Measurements from ENCODE around the gene NSMCE1.

DNA sequence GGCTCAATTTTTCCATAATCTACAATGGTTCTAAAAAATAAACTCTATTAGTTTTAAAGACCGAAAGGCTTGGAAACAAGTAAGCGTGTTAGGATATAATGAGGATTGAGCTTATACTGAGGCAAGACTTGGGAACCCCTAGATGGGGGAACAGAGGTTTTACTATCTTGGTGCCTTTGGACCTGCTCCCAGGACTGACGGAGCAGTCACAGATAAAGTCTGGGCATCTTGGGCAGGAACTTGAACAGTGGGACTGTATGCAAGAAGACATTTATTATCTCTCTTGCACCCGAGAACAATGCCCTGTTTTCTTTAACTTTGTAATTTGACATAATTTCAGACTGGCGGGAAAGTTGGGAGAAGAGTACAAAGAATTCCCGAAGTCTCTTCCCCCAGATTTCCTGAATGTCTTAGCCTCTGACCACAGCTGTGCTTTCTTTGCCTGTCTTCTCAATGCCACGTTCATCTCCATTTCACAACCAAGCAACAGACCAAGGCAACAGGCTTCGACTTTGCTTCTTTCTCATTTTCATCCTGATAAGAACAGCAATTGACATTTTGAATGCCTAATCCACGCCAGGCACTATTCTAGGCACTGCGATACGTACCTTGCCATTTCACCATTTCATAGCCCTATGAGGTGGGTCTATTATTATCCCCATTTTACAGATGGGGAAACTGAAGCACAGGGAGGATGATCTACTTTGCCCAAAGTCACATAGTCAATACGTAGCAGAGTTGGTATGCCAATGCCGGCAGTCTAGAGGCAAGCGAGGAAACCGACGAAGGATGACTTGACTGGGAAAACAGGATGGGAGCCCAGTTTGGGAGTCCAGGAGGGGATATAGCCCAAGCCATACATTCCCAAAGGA, 42.2 kb upstream of the NSMCE1 start:
- TF ChIP-seq, protein P1, sequence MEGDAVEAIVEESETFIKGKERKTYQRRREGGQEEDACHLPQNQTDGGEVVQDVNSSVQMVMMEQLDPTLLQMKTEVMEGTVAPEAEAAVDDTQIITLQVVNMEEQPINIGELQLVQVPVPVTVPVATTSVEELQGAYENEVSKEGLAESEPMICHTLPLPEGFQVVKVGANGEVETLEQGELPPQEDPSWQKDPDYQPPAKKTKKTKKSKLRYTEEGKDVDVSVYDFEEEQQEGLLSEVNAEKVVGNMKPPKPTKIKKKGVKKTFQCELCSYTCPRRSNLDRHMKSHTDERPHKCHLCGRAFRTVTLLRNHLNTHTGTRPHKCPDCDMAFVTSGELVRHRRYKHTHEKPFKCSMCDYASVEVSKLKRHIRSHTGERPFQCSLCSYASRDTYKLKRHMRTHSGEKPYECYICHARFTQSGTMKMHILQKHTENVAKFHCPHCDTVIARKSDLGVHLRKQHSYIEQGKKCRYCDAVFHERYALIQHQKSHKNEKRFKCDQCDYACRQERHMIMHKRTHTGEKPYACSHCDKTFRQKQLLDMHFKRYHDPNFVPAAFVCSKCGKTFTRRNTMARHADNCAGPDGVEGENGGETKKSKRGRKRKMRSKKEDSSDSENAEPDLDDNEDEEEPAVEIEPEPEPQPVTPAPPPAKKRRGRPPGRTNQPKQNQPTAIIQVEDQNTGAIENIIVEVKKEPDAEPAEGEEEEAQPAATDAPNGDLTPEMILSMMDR (IDR thresholded peaks at IDR 0.05): no peak
- TF ChIP-seq POLR2A (IDR thresholded peaks at IDR 0.05): no peak
